ENCODE measurements around the gene HAT1.

DNA sequence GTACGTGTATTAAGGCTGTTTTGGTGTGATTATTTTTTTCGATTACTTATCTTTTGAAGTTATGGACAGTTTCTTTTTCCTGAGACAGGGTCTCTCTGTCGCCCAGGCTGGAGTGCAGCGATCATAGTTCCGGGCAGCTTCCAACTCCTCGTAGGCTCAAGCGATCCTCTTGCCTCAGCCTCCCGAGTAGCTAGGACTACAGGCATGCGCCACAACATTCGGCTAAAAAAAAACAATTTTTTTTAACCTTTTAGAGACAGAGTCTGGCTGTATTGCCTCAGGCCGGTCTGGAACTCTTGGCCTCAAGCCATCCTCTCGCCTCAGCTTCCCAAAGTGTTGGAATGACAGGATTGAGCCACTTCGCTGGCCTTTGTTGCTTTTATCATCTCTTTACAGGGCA lies 945 bp downstream of the HAT1 start:
- TF ChIP-seq, protein P1, sequence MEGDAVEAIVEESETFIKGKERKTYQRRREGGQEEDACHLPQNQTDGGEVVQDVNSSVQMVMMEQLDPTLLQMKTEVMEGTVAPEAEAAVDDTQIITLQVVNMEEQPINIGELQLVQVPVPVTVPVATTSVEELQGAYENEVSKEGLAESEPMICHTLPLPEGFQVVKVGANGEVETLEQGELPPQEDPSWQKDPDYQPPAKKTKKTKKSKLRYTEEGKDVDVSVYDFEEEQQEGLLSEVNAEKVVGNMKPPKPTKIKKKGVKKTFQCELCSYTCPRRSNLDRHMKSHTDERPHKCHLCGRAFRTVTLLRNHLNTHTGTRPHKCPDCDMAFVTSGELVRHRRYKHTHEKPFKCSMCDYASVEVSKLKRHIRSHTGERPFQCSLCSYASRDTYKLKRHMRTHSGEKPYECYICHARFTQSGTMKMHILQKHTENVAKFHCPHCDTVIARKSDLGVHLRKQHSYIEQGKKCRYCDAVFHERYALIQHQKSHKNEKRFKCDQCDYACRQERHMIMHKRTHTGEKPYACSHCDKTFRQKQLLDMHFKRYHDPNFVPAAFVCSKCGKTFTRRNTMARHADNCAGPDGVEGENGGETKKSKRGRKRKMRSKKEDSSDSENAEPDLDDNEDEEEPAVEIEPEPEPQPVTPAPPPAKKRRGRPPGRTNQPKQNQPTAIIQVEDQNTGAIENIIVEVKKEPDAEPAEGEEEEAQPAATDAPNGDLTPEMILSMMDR (conservative IDR thresholded peaks at IDR 0.05; ENCODE audit: low read depth, low read length): no peak
- no peak for TF ChIP-seq EZH2 (IDR thresholded peaks at IDR 0.05; ENCODE audit: low read length, unreplicated experiment)

Measured in PC-3 (cell line).